Stromal cell of bone marrow (primary cell): ENCODE data around the gene CCNI2.

Source experiments
- DNase-seq: peaks from one replicate; pipeline ENCODE4 v3.0.0-alpha.2; 2012; ENCODE audit warnings: low read depth

Gene CCNI2

DNA sequence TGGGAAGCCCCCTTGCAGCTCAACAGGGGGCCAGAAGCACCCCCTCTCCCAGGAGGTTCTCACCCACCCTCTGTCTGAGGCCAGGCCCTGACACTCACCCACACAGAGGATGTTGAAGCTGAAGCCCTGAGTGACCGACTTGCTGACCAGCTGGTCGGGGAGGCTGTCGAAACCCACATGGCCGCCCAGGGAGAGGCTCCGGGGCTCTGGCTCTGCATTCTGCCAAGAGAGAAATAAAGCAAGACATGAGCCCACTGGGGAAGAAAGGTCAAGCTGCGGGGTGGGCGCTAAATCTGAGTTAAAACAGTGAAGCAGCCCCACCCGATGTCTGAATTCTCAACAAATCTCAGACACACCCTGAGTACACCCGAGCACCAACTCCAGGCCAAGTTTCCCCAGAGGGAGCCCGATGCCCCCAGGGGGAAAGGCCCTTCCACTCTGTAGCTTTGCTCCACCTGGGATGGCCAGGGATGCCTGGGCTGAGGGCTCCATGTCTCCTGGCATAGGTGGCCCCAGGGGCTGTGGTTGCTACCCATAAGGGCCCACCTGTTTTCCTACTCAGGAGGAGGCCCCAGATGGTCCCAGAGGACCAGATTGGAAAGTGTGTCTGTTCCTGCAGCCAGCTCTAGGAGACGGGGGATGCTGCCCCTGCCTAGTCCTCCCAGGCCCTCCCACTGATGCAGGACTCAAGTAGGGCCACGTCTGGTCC lies 18.2 kb downstream of the CCNI2 start:
- DNase-seq, result no peak

DNA sequence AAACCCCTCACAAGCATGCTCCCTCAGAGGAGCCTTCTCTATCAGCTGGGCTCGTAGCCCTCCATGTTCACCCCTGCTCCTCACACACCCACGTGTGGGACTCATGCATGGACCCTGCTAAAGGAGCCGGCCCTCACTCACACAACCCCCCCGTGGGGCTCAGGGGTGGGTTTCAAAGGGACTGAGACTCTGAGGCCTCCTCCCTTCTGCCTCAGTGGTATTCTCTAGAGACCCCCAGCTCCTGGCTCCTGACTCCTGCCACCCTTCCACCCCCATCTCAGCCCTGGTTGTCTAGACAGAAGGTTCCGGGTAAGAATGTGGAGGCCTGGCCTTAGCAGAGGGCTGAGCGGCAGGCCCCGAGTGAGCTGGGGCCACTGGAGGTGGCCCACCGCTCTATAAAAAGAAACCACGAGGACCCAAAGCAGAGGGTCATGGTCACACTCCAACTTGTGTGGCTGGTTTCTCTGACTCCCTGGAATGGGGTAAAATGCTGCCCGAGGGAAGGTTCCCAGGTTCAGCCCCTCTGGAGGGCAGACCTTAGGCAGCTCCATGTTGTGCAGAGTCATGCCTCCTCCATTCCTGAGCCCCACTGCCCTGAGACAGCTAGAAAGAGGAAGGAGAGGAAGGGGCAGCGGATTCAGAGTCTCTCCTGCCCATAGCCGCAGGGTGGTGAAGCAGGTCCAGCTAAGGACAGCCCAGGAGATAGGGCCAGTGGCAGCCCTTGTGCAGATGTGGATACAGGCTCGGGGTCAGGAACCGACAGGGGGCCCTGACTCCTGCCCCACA lies 19.0 kb downstream of the CCNI2 start:
- DNase-seq, result no peak

DNA sequence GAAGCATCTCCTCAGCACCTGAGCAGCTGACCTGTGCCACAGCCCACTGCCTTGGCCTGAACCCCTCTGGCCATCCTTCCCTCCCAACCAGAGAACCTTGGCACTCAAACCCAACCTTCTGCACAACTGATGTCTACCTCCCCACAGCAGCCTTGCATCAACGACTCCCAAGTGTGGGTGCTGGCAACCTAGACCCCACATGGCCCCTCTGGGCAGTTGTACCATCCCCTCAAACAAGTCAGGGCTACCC lies 19.5 kb downstream of the CCNI2 start:
- no peak for DNase-seq

DNA sequence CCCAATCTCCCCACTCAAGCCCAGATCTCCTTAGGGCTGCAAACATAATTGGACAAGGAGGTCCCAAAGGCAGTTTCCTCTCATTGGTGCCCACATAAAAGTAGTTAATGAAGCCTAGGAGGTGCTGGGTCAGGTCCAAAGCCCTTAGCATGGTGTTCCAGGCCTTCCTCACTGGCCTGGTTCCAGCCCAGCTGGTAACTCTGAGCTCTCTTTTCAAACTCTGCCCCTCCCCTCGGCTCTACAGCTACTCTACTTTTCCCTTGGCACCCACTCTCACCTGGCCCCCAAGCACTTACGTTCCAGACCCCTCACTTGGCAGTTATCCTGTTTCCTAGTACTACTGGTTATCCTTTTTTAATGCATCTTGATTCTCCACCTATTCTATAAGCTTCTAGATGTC lies 19.9 kb downstream of the CCNI2 start:
- no peak for DNase-seq

DNA sequence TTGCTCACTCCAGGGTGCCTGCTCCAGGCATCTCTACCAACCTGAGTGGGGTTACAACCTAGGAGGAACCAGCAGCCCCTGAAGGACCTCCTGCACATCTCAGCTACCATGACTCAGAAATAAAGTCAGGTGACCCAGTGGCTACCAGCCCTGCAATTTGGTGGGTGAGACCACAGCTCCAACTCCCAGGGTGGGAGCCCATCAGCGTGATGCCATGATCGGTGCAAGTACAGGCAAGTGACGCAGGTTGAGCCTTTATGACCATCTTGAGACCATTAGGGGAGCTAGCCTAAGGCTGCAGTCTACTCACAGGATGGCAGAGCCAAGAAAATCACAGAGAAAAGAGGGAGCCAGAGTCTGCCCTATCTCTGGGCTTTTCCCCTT lies 21.3 kb downstream of the CCNI2 start:
- no peak for DNase-seq

DNA sequence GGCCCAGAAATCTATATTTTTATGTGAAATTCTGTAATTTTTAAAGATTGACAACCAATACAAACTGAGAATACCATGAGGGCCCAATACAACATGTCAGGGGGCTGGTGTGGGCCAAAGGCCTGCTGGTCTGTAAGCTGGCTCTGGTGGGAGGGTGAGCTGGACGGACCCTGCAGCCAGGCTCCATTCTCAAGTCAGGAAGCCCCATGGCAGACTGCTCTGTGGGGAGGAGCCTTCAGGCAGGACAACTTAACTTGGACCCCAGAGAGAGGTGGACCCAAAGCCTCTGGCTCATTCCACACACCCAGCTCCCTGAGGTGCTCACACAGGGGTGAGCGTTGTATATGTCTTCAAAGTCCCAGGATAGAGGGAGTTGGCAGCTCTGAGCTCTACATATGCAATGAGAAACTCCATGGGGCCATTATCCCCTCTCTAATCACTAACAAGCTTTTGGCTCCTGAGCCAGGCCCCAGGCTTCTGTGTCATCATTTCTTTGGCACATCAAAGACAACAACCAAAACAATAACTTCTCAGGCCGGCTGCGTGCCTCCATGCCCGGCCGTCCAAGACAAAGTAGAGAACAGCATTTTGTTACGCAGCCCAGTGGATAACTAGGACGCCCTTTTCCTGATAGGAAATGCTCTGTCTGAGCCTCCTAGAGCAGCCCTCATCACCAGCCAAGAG lies 23.4 kb downstream of the CCNI2 start:
- no peak for DNase-seq

DNA sequence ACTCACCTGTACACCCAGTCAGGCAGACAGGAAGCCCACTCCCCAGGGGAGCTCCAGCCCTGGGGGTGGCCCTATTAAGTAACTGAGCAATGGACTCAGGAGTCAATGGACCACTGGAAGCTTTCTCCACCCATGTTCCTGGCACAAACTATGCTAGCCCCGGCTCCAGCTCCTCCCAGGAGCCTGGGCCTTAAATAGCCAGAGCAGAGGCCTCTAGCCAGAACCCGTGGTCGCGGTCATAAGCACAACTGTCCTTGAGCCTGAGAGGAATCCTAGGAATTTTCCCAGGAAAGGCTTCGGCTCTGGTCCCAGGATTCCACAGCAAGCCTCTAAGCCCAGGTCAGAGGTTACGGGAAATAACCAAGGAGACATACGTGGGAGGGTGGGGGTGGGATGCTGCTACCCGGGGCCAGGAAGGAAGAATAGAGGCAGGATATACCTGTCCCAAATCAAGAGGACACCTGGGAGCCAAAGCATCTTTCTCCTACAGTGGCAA lies 24.3 kb downstream of the CCNI2 start:
- no peak for DNase-seq

DNA sequence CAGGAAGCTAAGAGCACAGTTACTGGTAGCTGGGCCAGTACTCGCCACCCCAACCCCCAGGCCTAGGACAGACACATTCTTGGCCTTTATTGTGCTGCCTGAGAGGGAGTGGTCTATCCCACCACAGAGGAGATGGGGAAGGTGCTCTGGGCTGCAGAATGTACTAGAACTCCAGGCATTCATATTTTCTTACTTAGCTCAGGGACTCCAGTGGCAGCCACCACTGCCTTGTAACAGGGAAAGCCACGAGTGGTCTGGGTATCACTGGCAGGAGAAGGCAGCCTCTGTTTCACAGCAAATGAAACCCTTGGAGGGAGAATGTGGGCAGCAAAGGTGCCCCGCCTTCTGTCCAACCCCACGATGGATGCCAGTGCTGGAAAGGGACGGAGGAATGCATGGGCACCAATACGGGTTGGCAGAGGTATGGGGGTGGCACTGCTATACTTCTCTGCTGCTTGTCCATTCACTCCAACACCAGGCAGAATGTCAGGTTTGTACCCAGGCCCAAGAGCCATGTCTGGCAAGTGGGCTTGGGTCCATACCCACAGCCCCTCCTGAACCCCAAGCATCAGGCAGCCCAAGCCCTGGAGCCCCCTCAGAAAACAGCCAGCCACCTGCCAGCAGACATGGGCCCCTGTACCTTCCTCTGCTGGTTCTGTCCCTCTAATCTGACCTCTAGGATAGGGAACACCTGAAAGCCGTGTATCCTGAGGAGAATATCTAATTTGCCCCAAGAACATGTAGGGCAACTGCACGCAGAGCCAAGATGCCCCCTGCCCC lies 25.3 kb downstream of the CCNI2 start:
- DNase-seq, result no peak

DNA sequence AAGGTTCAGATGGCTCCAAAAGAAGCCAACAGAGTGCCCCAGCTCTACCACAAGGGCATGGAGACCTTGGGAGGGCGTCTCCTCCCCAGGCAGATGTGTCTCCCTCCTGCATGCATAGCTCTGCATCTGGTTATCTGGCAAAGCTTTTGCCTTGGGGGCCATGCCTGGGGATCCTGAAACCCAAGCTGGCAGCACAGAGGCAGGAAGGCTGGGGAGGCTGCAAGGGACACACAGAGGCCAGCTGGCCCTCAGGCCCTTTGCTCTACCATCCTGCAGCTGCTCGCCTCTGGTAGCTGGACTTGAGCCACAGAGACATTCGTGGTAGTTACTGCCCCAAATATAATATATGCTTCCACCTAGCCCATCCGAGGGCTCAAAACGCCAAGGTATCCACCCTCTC lies 25.9 kb downstream of the CCNI2 start:
- no peak for DNase-seq

DNA sequence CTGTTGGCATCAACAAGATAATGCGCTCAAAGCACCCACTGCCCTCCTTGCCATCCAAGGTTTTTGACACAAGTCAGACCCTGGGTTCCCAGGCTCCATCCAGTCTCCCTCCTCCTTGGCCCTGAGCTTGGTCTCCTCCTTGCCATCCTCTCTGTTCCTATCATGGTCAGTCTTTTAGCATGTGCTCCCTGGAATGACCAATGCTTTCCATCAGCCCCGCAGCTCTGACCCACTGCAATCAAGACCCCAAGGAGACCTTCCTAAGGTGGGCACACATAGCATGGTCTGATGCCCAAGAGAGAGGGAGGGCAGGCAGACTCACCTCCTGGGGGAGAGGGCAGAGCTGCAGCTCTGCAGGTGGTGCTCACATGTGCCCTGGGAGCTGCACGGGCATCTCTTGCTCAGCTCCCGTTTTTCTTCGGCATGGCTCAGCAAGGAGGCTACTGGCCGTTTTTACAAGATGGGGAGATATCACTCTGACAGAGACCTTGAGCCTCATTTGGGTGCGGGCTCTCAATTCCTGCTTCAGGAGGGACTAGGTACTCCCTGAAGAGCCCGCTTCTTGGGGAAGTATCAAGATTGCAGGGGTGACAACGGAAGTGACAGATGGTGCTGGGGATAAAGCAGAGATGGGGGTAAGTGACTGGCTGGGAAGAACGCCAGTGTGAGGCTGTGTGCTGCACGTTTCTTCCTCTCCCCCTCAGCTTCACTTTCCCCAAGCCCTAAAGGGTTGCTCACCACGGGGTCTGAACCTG lies 26.6 kb downstream of the CCNI2 start:
- no peak for DNase-seq

DNA sequence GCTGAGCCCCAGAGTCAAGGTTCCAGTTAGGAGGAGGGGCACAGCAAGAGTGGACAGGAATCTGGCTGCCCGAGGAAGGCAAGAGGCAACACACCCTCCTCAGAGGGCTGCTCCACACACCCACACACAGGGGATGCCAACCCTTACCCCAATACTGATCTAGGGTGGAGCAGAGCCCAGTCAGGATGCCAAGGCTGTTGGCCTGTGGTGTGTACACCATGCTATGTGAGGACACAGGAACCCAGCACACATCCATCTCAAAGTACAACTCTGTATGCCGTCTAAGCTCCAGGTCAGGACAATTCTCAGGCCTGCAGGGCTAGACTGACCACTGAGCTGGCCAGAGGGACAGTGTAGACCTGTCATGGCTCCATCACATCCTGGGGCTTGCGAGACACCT lies 27.2 kb downstream of the CCNI2 start:
- DNase-seq, result no peak

DNA sequence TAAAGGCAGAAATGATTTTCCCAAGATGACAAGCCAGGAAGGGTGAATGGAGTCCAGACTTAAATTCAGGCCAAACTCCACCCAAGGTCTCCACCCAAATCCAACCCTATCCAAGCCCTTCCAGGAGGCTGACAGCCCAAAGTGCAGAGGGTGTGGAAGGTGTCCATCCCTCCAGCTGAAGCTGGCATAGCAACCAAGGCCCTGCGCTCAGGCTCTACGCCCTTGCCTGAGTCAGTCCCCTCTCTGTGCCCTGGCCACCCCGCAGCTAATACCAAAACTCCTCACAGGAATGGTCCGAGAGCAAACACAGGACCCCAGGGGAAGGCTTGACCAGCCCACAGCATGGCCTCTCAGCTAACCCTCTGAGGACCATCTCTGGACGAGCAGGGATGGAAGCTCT lies 27.7 kb downstream of the CCNI2 start:
- DNase-seq, result no peak

DNA sequence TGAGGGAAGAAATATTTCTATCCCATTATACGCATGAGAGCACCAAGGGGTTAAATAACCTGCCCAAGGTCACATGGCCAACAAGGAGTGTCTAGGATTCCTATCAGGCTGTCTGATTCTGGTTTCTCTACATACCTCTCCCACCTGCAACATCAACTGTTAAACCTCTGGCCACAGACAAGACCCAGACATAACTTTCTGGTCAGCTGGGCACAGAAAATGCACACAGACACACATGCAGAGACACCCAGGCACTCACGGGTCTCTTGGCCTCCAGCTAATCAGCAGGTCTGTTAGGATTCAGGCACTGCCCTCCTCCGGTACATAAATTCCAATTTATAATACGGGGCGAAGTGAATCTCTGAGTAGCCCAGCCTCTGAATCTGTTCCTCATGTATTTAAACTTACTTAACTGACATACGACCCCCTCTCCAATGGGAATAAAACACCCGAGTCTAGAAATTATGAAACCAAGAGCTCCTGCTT lies 28.3 kb downstream of the CCNI2 start:
- DNase-seq, result no peak

DNA sequence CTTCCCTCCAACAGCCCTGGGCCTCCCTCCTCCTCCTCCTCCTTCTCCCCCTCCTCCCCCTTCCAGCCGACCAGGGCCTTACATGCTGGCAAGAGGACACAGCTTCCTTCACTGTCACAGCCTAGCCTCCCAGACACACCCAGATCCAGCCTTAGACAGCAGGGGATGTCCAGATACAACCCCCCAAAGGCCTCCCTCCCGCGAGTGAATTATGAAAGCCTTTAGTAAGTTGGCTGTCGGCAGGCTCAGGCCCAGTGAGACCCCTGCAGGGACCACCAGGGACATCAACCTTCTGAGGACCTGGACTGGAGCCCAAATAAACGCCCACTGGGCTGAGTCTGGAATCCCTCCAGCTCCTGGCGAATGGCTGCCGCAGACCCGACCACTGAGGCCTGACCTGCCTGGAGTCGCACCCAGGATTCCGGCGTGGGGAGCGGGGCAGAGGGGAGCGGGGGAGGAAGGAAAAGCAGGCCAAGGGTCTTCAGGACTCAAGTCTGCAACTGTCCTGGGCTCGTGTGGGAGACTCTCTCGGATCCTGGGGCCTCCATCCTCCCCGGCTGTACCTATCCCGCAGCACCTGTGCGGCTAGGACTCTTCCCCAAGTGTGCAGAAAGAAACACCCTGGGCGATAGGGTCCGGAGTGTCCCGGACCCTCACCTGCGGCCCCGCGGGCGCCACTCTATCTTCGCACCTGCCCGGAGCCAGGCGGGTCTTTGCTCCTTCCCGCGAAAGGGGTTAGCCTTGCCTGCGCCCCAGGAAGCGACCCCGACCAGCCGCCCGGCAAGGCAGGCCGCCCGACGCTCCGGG lies 29.1 kb downstream of the CCNI2 start:
- DNase-seq, result no peak

DNA sequence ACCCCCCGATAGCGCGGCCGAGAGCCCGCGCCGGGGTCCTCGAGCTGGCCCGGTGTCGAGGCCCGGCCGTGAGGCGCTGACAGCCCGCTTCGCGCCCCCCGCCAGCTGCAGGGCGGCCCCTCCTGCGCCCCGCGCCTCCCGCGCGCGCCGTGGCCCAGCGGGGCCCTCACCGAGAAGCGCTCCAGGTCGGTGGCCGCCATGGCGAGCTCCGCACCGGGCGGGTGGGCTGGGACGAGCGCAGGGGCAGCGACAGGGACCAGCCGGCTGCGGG lies 29.6 kb downstream of the CCNI2 start:
- no peak for DNase-seq

DNA sequence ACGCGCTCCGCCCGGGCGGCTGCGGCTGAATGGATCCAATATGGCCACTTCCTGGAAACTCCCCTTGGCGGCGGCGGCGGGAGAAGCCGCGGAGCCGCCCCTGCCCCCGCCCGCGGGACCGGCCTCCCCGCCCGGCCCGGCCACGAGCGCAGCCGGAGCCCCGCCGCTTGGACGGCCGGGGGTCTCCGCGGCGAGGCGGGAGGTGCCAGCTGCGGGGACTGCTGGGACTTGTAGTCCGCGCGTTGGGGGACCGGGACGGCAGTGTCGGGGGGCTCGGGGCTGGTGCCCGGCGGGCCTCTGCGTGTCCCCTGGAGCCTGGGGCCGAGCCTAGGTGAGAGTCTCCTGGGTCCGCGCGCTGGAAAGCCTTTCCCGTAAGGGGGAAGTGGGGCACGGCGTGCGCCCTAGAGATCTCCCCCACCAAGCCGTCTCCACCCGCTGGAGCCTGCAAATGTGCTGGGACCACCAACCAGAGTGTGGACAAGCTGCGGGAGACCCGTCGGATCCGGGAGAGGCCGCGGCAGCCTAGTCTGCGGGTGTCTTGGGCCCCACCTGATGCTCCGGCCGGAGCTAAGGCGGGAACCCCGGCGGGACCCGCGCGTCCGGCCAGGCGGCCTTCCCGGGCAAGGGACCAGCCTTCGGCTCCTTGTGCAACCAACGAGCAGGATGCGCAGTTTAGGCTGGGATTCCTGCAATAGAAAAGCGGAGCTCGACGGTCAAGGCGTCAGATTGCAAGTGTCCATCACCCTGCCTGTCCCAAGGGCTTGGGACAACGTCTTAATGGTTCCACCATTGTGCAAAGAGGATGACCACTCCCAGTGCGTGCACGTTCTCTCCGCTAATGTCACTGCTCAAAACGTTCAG lies 30.2 kb downstream of the CCNI2 start, which contains the start of gene SEPTIN8:
SEPTIN8 (minus strand) TSS at position 31 of the 861 bp plus-strand sequence. CDS start 102 bp downstream, outside the sequence.
- no peak for DNase-seq

DNA sequence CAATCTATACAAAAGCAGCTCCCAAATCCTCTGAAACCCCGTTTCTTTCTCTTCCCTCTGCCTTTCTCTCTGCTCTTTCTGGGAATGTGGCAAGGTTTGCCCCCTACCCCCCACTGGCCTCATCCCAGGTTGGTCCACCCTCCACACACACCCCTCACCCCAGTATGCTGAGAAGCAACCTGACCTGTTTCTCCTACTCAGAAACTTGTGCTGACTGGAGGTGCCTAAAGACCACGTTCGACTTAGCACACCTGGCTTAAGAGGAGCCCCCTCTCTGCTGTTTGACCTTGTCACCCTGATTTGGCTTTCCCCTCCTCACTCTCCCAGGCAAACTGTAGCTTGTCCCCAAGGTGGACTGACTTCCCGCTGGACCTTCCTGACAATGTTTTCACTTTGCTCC lies 30.9 kb downstream of the CCNI2 start:
- no peak for DNase-seq

DNA sequence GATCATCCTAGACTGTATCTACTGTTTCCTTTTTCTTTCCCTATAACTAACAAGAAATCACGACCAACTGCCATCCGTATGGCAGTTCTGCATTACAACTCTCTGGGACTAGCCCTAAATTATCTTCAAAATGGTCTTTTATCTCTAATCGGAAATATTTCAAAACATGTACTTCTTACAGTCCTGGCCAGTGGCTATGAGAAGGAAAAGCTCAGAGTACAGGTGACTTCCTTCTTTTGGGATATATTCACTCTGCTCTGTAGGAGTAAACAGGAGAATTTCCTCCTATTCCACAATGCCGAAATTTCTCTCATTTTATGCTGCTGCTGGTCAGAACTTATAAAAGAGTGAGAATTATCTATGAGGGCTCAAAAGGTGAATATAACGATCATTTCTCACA lies 31.6 kb downstream of the CCNI2 start:
- no peak for DNase-seq

DNA sequence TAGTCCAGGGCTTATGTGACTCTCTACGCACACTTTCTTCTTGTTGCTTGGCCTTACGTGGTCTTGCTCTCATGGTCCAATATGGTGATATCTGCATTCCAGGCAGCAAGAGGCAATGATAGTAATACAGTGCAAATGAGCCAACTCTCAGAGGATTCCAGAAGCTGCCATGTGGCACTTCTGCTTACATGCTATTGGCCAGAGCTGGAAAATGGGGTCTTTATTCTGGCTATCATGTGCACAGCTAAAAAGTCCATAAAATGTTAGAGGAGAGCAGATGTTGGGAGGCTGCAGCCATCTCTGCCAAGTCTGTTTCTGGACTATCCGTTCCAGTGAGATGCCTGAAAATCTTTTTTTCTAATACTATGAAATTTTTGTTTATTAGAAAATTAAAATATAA lies 32.7 kb downstream of the CCNI2 start:
- DNase-seq, result no peak

DNA sequence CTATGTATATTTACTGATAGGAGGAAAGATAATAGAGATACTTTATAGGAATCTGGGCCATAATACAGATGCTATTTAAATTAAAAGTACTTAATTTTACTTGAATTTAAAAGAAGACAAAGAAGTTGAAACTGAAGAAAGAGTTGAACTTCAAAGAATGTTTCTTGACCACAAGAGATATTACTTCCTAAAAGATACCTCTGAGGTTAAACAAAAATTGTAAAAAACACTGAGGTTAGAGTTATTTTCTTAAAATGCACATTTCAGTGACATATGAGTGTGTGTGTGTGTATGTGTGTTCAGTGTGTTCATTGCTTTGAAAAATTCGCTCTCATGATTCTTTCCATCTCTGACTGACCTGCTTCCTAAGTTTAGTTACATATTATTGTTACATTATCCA lies 33.4 kb downstream of the CCNI2 start:
- no peak for DNase-seq
